T-helper 1 cell treated with Interleukin-12 subunit alpha and Interleukin-12 subunit beta and Interleukin-4 antibody, amounts not matched to agents 30 ng/mL and 1 ng/mL, for 36 hours (primary cell): ENCODE data around the gene POMC. TPM values are rescaled to one million over a fixed set of nuclear protein-coding genes. Genes with fewer than 3 reads are reported as not detected.
"Not testable (repeated sequence)": the region's sequence is repeated elsewhere in the genome, so short reads cannot be mapped to it uniquely, and the experiment has no call there.

Experiments
- intact Hi-C: fragments of 100-400 bp; cut with micrococcal nuclease; formaldehyde crosslinking; loops from one replicate; pipeline ENCODE4 v1.15.1; 2024
- total RNA-seq: library from RNA; stranded (reverse); gene quantifications from 2 replicates; pipeline ENCODE4 v1.2.3, GENCODE V29; 2022

POMC gene
- total RNA-seq, 1 donor from 2014 or later = 4.6 TPM

DNA sequence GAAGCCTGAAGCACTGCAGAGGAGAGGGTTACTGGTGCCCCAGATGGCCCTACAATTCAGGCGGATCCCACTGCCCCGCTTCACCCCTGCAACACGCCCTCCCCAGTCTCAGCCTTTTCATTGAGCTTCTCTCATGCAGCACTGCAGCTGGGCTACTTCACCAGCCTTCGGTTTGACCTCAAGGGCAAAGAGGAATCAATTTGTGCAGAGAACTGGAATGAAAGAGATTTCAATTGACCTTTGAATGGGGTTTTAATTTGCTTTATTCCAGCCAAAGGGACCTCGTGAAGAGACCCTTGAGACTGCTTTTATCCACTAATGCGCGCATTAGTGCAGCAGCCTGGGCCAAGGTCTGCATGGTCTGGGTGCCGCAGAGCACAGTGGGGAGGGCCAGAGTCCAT lies 8.8 kb upstream of the POMC start:
- intact Hi-C loops = no loop called here

DNA sequence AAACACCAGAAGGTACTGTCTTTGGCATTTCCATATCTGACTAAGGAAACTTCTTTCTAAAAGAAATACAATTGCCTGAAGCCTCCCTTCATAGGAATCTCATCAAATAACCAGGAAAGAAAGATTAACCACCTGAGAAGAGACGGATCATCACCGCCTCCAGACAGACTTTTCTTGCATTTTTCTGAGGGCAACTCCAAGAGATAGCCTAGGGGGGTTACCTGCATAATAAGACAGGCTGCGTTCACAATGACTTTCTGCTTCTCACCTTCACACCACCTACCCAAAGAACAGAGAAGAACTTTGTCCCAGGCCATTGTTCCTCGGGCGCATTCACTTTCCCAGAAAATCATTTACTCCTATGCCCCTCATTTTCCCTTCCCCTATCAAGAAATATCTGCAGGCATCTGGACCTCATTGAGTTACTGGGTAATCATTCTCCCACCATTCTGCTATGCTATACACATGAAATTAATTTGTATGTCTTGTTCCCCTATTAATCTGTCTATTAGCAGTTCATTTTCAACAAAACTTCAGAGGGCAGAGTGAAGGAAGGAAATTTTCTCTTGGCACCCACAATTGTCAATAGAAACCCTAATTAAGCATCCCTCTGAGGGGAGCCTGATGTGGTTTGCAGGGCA lies 8.3 kb upstream of the POMC start:
- intact Hi-C loops = no loop called here

DNA sequence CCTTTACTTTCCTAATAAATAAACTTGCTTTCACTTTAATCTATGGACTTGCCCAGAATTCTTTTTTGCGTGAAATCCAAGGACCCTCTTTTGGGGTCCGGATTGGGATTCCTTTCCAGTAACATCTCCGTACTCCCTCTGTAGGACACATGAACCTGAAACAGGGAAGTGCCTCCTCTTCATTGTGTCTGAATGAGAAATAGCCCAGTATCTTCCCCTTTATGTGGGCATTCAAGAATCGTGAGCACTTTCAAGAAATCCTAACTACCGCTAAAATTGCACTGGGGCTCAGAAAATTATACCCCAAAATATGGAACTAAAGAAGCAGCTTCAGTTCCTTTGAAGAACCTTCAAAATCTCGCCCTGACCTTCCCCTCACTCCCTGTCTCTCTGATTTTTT lies 7.8 kb upstream of the POMC start:
- intact Hi-C loops = no loop called here

DNA sequence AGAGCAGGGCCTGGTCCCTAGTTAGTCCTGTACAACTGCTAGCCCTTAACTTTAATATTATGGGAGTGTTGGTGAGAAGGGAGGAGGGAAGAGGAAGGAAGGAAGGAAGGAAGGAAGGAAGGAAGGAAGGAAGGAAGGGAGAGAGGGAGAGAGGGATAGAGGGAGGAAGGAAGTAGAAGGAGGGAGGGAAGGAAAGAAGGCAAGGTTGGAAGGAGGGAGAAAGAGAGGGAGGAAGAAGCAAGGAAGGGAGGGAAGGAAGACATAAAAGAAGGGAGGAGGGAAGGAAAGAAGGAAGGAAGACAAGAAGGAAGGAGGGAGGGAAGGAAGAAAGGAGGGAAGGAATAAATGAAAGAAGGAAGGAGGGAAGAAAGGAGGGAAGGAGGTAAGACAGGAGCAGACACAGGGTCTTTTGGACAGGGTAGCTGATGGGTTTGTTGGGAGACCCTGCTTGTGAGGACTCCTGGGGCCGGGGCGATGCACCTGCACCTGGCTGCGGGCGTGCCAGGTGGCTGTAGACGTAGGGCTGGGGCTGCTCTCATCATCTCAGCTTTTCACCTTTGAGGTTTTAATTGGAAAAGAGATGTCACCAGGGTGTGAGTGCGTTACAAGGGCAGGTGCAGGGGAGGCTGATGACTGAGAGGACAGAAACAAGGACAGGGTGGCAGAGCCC lies 5.9 kb upstream of the POMC start:
- intact Hi-C loops = no loop called here

DNA sequence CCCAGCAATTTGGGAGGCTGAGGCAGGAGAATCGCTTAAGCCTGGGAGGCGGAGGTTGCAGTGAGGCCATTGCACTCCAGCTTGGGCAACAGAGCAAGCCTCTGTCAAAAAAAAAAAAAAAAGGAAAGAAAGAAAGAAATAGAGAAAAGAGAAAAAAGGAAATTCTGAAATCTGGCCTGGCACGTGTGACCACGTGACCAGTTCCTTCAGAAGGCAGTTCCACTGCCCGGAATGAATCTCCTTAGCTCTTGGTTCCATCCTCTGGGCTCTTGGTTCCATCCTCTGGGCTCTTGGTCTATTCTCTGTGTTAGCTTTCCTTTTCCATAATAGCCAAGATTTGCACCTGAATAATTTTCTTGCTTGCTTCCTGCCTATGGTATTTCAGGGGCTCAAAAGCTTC lies 5.3 kb upstream of the POMC start:
- intact Hi-C loops = no loop called here

DNA sequence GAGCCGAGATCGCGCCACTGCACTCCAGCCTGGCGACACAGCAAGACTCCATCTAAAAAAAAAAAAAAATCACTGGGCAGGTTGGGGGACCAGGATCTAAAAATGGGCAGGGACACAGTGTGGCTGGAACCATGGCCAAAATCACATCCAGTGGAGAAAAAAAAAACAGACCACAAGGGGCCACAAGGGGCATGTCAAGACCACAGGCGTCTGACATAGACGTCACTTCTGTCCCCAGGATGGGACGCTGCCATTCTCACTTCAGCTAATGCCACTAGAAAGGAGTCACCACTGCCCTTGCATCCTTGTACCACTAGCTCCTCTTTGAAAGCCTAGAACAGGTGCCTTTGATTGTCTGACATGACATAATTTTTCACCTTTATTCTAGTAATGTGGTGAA lies 2.5 kb upstream of the POMC start:
- intact Hi-C loops = no loop called here

DNA sequence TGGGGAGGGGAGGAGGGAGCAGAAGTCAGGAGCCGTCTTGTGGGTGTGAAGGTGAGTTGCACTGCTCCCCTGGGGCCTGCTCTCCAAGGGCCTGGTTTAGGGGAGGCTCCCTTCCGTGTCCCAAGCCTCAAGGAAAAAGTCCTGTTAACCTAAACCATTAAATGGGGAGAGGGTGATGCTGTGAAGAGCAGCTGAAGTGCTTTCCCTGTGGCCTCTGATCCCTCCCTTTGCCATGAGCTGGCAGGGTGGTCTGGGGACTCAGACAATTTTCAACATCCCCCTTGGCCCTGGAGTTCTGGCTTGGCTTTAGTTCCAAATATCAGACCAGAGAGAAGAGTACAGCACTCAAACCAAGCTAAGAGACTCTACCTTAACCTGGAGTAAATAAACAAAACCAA lies 692 bp upstream of the POMC start:
- intact Hi-C loops = loop anchor here (10.0 kb wide), 1 partner anchor 356 kb away; no protein-coding TSS in a partner anchor

DNA sequence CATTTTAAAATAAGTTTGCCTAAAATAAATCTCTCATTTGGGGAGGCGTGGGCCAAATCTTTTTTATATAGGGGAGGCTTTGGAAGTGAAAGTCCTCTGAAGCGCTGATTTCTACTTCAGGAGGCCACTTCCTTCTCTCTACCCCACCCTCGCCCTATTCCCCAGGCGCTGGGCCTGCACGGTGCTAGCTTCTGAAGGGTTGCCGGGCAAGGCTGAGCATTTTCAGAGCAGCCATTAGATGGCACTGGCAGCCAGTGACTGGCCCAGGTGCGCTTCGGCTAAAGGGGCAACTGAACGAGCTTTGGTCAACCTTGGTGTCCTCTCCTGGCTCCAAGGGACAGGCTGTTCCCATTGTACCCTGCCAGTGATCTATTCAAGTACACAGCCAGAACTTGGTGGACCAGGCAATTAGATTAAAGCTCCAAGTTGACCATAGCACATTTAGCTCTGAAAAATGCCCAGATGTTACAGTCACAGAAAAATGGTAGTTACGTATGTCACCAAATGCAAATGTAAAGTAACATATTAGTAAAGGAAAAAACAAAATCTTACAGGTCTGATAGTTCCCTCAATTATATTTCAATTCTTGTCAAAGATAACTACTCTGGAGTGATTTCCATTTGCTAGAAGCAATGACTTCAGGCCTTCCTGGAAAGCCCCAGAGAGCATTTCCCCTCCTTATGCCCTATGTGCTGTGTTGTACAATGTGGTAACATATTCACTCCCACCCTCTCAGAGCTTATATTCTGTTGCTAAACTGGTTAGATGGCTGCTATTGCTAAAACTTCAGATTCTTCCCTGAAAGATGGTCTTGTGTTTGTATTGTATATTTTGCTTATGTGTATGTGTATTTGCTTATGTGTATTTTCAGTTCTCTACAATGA lies 2.1 kb downstream of the POMC start:
- intact Hi-C loops = loop anchor here (1.0 to 10.0 kb wide), 2 partner anchors 30 to 359 kb away; no protein-coding TSS in a partner anchor

DNA sequence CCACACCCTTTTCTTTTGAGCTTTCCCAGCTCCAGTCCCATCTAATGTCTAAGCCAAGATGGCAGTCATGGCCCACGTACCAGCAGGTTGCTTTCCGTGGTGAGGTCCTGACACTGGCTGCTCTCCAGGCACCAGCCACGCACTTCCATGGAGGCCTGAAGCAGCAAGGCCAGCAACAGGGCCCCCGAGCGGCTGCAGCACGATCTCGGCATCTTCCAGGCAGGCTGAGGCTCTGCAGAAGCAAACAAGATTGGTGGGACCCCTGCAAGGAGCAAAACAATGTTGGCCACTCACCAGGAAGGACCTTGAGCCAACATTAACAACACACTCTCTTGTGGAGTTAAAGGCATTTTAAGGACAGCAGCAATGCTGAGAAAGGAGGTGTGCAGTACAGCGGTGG lies 3.8 kb downstream of the POMC start:
- intact Hi-C loops = loop anchor here (10.0 kb wide), 1 partner anchor 360 kb away; no protein-coding TSS in a partner anchor

DNA sequence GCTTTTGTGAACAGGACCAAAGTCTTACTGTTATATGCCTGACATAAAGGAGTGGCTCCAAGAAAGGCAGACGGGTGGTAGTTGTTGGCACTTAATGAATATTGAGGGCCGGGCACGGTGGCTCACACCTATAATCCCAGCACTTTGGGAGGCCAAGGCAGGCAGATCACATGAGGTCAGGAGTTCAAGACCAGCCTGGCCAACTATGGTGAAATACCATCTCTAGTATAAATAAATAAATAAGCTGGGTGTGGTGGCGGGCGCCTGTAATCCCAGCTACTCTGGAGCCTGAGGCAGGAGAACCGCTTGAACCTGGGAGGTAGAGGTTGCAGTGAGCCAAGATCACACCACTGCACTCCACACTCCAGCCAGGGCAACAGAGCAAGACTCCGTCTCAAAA lies 6.3 kb downstream of the POMC start:
- intact Hi-C loops = loop anchor here (10.0 kb wide), 1 partner anchor 363 kb away; no protein-coding TSS in a partner anchor

DNA sequence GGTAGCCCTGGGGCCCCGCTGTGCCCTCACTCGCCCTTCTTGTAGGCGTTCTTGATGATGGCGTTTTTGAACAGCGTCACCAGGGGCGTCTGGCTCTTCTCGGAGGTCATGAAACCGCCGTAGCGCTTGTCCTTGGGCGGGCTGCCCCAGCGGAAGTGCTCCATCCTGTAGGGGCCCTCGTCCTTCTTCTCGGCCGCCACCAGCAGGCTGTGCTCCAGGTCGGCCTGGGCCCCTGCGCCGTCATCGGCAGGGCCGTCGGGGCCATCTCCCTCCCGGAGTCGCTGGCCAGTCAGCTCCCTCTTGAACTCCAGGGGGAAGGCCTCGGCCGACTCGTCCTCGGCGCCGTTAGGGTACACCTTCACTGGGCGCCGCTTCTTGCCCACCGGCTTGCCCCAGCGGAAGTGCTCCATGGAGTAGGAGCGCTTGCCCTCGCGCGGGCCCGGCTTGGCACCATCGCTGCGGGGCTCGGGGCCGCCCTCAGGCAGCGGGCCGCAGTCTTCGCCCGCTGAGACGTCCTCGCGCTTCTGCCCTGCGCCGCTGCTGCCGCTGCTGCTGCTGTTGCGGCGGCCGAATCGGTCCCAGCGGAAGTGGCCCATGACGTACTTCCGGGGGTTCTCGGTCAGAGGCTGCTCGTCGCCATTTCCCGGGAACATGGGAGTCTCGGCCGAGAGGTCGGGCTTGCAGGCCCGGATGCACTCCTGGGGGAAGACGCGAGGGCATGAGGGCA lies 7.2 kb downstream of the POMC start:
- intact Hi-C loops = loop anchor here (1.0 to 10.0 kb wide), 4 partner anchors 32 to 398 kb away; partner anchors contain the start of gene EFR3B

DNA sequence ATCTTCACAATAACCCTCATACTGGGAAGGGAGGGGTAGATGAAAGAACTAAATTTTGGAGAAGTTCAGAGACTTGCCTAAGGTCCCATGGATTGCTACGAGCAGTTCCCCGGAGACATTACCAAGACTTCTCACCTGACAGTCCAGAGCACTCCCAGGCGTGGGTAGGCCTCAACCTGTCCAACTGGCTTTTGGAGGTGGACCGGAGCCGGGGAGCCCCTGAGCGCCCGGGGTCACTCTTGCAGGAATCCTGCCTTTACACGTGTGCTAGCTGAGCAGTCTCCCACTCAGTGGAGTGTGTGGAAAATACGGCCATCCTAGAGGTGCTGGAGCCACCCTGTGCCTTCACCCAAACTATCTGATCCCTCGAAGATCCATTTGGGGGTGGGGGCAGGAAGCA lies 8.0 kb downstream of the POMC start:
- intact Hi-C loops = loop anchor here (2.0 to 10.0 kb wide), 2 partner anchors 364 to 398 kb away; no protein-coding TSS in a partner anchor

DNA sequence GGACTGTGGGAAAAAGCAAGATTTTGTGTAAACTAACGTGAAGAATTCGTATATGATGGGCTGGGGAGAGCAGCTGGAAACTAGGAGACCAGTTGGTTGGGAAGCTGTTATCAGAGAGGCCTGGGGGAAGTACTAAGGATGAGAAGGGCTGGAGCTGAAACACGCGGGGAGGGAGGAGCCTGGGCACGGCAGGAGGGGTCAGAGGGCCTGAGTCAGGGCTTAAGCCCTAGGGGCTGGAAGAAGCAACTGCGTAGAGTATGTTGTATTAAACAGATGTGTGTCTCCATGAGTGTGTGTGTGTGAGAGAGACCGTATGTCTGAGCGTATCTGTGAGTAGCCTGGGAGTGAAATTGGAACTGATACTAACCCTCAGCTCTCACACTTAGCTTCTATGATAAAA lies 8.4 kb downstream of the POMC start:
- intact Hi-C loops = loop anchor here (2.0 to 10.0 kb wide), 2 partner anchors 365 to 399 kb away; no protein-coding TSS in a partner anchor

DNA sequence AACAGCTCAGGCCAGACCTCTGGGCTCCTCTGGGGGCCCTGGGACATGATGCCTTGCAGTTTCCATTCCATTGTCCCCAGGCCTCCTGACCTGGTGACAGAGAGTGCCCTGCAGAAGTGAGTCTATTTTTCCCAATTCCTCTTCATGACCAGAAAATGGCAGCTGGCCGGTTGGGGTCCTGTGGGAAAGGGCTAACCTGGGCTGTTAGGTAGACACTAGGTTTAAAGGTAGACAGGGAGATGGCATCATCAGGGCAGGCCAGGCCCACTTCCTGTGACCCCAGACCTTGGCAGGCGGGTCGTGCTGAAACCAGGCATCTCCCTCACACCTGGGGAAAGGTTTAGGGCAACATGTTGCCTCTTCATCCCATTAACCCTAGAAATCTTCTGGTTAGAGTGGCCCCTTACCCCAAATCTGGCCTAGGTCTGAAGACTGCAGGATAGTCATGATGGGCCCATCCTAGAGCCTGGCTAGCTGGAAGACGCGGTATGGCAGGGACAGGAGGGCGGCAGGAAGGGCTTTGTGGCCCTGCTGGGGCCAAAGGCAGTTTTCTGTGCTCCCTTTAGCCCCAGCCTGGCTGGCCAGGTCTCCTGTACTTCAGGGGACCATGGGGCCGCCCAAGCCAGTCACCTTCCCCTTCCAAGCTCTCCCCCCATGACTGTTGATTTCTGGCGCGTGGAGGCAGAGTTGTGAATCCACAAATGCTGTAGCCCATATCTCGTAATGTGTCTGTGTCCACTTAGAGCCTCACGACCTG lies 10.1 kb downstream of the POMC start:
- intact Hi-C loops = no loop called here

DNA sequence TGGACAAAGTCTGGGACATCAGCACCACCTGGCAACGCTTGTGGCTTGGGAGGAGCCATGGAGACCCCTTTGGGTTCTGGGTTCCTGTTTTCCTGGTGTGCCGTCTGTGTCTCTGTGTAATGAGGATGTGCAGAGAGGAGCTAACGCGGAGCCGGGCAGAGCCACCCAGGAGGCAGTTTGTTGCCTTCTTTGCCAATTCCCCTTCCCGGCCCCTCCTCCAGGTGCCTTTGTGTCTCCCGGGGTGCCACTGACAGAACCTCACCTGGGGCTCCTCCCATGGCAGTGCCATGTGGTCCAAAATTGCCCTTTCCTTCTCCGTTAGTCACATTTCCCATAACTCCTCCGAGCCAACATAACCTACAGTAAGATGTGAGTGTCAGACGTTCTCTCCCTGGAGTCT lies 13.0 kb downstream of the POMC start:
- intact Hi-C loops = no loop called here

DNA sequence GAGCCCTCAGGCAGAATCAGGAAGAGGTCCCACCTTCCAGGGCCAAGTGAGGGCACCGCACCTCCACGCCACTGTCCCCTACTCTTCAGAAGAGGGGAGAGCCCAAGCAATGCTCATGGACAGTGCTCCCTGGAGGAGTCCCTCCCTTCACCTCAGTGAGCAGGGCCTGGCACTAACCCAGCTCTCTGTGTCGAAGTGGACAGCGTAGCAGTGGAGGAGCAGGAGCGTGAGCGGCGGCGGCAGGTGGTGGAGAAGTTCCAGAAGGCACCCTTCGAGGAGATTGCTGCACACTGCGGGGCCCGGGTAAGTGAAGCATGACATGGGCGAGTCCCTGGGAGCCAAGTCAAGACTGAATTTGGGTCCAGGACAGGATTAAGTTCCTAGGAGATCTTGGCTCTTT lies 16.7 kb downstream of the POMC start:
- intact Hi-C loops = no loop called here

DNA sequence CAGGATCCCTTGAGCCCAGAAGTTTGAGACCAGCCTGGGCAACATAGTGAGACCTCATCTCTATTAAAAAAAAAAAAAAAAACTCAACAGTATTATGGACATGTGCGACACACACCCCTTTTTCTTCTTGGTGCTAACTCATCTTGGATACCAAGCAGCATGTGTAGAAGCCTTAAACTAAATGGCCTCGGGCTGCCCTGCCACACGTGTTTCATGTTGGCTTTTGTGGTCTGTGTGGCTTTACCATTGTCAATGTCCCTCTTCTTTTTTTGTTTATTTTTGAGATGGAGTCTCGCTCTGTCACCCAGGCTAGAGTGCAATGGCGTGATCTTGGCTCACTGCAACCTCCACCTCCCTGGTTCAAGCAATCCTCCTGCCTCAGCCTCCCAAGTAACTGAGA lies 17.4 kb downstream of the POMC start:
- intact Hi-C loops = not testable (repeated sequence)

DNA sequence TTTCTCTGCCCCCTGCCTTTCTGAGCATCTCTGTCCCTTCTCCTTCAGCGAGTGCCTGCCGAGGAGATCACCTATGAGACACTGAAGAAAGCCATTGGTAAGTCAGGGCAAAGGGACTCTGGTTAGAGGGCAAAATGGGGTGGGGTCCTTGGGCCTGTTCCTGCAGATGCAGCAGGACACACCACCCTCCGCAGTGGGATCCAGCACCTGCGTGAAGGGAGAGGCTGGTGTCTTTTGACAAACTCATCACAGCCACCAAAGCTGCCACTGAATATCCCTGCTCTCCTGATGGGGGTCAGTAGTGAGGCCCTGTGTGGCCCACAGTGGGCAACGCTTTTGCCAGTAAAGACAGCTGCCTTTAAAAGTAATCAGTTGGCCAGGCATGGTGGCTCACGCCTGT lies 18.7 kb downstream of the POMC start:
- intact Hi-C loops = no loop called here

DNA sequence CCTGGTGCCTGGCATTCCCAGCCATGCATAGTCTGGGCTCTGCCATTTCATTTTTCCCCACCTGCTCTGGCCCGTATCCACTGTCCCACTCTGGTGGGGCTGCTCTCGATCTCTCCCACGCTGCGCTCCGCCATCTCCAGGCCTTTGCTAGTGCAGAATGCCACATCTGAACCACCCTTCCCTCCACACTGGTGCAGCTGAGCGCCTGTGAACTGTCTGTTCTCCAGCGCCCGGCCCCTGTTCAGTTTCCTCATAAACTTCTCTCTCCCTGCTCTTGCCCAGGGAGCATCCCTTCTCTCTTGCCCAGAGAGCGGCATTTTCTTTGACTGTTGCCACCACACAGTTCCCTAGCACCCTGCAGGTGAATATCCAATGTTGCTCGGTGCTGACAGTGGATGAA lies 21.5 kb downstream of the POMC start:
- intact Hi-C loops = no loop called here

DNA sequence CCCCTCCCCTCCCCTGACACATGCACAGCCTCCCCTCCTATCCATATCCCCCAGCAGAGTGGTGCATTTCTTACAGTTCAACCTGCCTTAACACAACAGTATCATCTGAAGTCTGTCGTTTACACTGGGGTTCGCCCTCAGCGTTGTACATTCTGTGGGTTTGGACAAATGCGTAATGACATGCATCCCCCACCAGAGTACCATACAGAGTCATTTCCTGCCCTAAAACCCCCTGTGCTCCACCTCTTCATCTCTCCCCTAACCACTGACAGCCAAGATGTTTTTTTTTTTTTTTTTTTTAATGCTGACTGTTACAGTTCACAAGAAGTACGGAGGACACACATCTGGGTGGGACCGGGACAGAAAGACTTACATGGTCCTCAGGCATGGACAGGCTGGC lies 22.6 kb downstream of the POMC start:
- intact Hi-C loops = no loop called here
